ENCODE results near the gene RIC3.

GRCh38 chr11:8217926-8218325 is 49.1 kb upstream of the RIC3 start:
- TF ChIP-seq CTCF (IDR thresholded peaks at IDR 0.05), result no peak
- no peak for TF ChIP-seq POLR2A (IDR thresholded peaks at IDR 0.05)

Data from esophagus squamous epithelium (tissue), 4 donors.